ENCODE data around the gene PARVA. TPM values are rescaled to one million over a fixed set of nuclear protein-coding genes. Genes with fewer than 3 reads are reported as not detected.

The PARVA gene
- total RNA-seq, 4 donors from 2014 or later = 64.2 to 85.0 (median 70.5) TPM

DNA sequence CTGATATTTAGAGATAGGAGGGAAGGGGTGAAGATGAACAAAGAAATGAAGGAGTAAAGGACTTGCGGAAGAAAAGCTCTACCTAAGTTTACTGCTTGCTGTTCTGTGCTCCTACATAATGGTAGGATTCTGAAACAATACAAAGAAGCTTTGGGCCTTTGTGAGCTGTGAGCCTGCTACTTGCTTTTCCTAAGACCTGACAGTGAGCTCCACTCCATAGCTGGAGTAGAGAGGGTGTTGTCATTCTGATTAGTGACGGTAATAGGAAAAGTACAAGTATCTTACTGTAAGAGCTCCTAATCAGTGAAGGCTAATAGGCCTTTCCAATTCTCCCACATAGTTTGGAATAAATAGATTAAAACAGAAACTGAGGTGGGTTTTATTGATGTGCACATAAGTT lies 75.9 kb downstream of the PARVA start:
- TF ChIP-seq EP300 (IDR thresholded peaks at IDR 0.05) (no peak), POLR2A (IDR thresholded peaks at IDR 0.05) (no peak)
- TF ChIP-seq, protein P1, sequence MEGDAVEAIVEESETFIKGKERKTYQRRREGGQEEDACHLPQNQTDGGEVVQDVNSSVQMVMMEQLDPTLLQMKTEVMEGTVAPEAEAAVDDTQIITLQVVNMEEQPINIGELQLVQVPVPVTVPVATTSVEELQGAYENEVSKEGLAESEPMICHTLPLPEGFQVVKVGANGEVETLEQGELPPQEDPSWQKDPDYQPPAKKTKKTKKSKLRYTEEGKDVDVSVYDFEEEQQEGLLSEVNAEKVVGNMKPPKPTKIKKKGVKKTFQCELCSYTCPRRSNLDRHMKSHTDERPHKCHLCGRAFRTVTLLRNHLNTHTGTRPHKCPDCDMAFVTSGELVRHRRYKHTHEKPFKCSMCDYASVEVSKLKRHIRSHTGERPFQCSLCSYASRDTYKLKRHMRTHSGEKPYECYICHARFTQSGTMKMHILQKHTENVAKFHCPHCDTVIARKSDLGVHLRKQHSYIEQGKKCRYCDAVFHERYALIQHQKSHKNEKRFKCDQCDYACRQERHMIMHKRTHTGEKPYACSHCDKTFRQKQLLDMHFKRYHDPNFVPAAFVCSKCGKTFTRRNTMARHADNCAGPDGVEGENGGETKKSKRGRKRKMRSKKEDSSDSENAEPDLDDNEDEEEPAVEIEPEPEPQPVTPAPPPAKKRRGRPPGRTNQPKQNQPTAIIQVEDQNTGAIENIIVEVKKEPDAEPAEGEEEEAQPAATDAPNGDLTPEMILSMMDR (IDR thresholded peaks at IDR 0.05) = no peak
- no peak for DNase-seq (ENCODE audit: low spot score in 2 of 2)
- H3K9me3 ChIP-seq = no peaks in the 10 kb centered on the region
- H3K36me3 ChIP-seq = no peaks in the 10 kb centered on the region
- no peak overlapping the region for H3K27ac ChIP-seq
- H3K4me1 ChIP-seq = peaks cover 0 to 72% (median 17%) of the 10 kb centered on the region in 4 donors
- 83 to 92% methylated on average over 2 of the region's 2 CpGs for WGBS, 2 donors
- H3K4me3 ChIP-seq = no peak overlapping the region
- no peaks in the 10 kb centered on the region for H3K27me3 ChIP-seq

DNA sequence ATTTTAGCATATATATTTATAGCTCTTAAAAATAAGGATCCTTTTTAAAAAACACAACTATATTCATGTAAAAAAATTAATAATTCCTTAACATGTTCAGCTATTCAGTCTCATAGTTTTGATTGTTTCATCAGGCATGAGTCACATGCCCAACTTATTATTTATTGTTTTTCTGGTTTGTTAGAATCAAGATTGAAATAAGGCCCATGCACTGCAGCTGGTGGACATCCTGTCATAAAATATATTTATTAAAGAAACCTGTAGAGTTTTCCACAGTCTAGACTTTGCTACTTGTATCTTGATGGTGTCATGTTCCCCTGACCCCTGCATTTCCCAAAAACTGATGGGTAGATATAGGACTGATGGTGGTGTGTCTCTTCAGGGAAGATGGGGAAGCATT lies 77.4 kb downstream of the PARVA start:
- no peak overlapping the region for H3K27ac ChIP-seq
- H3K4me1 ChIP-seq = peaks cover 0 to 71% (median 17%) of the 10 kb centered on the region in 4 donors
- no peaks in the 10 kb centered on the region for H3K27me3 ChIP-seq
- no peak for DNase-seq (ENCODE audit: low spot score in 2 of 2)
- no peak for TF ChIP-seq EP300 (IDR thresholded peaks at IDR 0.05)
- no peak overlapping the region for H3K4me3 ChIP-seq
- H3K9me3 ChIP-seq = no peaks in the 10 kb centered on the region
- no peaks in the 10 kb centered on the region for H3K36me3 ChIP-seq

DNA sequence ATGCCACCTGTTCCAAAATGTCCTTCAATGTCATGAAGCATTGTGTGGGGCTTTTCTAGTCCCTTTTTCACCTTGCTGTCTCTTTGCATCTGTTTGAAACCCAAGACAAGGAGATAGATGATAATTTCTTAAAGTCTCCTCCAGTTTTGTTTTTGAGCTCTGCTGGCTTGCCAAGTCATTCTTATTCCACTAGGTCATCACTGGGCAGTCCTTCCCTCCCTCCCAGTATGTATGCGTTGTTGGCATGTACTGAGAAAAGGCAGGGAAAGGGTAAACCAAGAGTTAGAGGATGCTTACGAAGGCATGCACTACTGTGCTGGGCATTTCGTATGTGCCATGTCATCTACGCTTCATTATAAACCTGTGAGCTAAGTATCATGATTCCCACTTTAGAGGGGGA lies 78.6 kb downstream of the PARVA start:
- no peak for TF ChIP-seq EP300 (IDR thresholded peaks at IDR 0.05)
- no peak for TF ChIP-seq POLR2A (IDR thresholded peaks at IDR 0.05)
- TF ChIP-seq, protein P1 (IDR thresholded peaks at IDR 0.05) = no peak
- Histone ChIP-seq H3K4me3 (no peak overlapping the region), H3K36me3 (no peaks in the 10 kb centered on the region), H3K9me3 (no peaks in the 10 kb centered on the region), H3K4me1 (peaks cover 0 to 81% (median 17%) of the 10 kb centered on the region in 4 donors), H3K27ac (peak overlapping the region in 1 of 4 donors; percentile 38), H3K27me3 (no peaks in the 10 kb centered on the region)
- WGBS, 2 donors = 52 to 54% methylated on average over 4 of the region's 4 CpGs
- no peak for DNase-seq (ENCODE audit: low spot score in 2 of 2)

DNA sequence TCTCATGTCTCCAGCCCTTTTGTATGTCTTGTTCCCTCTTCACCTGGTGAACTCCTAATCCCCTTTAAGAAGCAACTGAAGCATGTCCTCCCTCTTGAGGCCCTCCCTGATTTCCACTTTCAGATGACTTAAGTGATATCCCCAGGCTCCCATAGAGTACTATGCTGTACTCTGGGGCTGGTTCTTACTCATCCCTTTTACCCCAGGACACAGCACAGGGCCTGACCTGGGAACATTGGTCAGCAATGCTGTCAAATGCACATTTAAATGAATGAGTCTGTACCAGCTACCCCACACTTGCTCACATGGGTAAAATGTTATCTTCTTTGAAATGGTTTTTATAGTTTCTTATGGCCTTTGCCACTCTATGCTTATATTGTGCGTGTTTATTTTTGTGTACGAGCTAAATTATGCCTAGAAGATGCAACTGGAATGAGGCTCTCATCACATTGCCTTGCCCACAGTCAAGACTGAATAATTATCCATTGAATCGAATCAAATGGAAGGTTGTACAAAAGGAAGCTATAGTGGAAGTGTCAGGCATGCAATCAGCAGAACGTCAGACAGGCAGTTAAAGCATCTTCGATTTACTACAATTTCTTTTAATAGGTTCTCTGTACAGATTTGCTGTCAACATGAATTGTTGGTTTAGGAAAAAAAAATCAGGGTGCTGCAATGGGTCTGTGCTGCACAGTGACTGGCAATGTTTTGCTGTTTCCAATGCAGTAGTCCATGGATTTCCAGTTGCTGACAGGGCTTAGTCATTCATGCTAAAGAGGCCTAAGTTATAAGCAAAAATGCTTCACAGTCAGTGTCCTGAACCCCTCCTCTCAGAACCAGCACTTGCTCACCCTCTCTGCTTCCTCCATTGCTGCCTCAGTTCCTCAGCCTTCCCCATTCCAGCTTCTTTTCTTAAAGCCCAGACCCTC lies 79.5 kb downstream of the PARVA start:
- 42 to 43% methylated on average over 5 of the region's 5 CpGs for WGBS, 2 donors
- peak overlapping the region in 1 of 4 donors; percentile 37 for H3K27ac ChIP-seq
- no peaks in the 10 kb centered on the region for H3K36me3 ChIP-seq
- H3K27me3 ChIP-seq = no peaks in the 10 kb centered on the region
- no peak overlapping the region for H3K4me3 ChIP-seq
- peaks cover 0 to 85% (median 17%) of the 10 kb centered on the region in 4 donors for H3K4me1 ChIP-seq
- no peaks in the 10 kb centered on the region for H3K9me3 ChIP-seq
- no peak for DNase-seq (ENCODE audit: low spot score in 2 of 2)
- TF ChIP-seq, protein P1 (IDR thresholded peaks at IDR 0.05) = no peak
- no peak for TF ChIP-seq POLR2A (IDR thresholded peaks at IDR 0.05)
- TF ChIP-seq EP300 (IDR thresholded peaks at IDR 0.05) = no peak

DNA sequence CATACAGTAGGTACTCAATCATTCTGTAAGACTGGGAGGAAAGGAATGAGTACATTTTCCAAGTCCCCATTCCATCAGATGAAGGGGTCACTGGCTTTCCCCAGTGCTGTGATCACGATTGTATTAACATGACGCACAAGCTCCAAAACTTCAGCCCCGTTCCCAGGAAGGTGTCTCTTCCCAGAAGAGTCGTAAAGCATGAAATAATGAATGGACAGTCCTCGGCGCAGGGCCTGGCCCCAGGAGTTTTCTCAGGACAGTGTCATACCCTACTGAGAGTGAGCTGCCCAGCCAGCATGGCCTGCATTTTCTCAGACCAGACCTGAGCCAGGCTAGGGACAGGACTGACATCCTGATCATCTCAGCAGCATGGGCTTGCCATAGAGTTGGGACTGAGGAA lies 80.7 kb downstream of the PARVA start:
- 76 to 85% methylated on average over 2 to 6 of the region's 6 CpGs for WGBS, 2 donors
- Histone ChIP-seq H3K9me3 (no peaks in the 10 kb centered on the region), H3K36me3 (no peaks in the 10 kb centered on the region), H3K4me1 (peaks cover 0 to 82% (median 17%) of the 10 kb centered on the region in 4 donors), H3K4me3 (no peak overlapping the region), H3K27me3 (no peaks in the 10 kb centered on the region), H3K27ac (peak overlapping the region in 1 of 4 donors; percentile 58)
- DNase-seq (ENCODE audit: low spot score in 2 of 2) = no peak
- TF ChIP-seq POLR2A (IDR thresholded peaks at IDR 0.05) (no peak), EP300 (IDR thresholded peaks at IDR 0.05) (no peak)
- TF ChIP-seq, protein P1 (IDR thresholded peaks at IDR 0.05) = no peak
